ENCODE measurements around the gene TMOD3.
"Not testable (repeated sequence)": the region's sequence is repeated elsewhere in the genome, so short reads cannot be mapped to it uniquely, and the experiment has no call there.

Gene TMOD3

GRCh38 chr15:51829376-51830275 lies at the start of gene TMOD3:
TSS of gene TMOD3 (plus strand) at chr15:51829653. CDS start at chr15:51862885, 33,232 bp downstream.
- peak; percentile 84 to 86 for DNase-seq (ENCODE audit: low read depth in 2 of 2)

GRCh38 chr15:51780636-51781035 lies 48.8 kb upstream of the TMOD3 start:
- DNase-seq (ENCODE audit: low read depth in 2 of 2): no peak

GRCh38 chr15:51781506-51781905 lies 47.9 kb upstream of the TMOD3 start:
- DNase-seq (ENCODE audit: low read depth in 2 of 2): no peak

GRCh38 chr15:51782357-51782896 lies 47.0 kb upstream of the TMOD3 start:
- no peak for DNase-seq (ENCODE audit: low read depth in 2 of 2)

GRCh38 chr15:51783967-51784366 lies 45.5 kb upstream of the TMOD3 start:
- no peak for DNase-seq (ENCODE audit: low read depth in 2 of 2)

- not testable (repeated sequence) for DNase-seq (ENCODE audit: low read depth in 2 of 2)
Measured at GRCh38 chr15:51787130-51787529, 42.3 kb upstream of the TMOD3 start.

- DNase-seq (ENCODE audit: low read depth in 2 of 2): not testable (repeated sequence)
Measured at GRCh38 chr15:51792474-51792873, 37.0 kb upstream of the TMOD3 start.

- no peak for DNase-seq (ENCODE audit: low read depth in 2 of 2)
Measured at GRCh38 chr15:51793521-51794305, 35.7 kb upstream of the TMOD3 start.

GRCh38 chr15:51796847-51797401 lies 32.5 kb upstream of the TMOD3 start:
- no peak for DNase-seq (ENCODE audit: low read depth in 2 of 2)

GRCh38 chr15:51798281-51798680 lies 31.2 kb upstream of the TMOD3 start:
- DNase-seq (ENCODE audit: low read depth in 2 of 2): no peak

GRCh38 chr15:51799282-51800252 lies 29.9 kb upstream of the TMOD3 start:
- DNase-seq (ENCODE audit: low read depth in 2 of 2): no peak

- DNase-seq (ENCODE audit: low read depth in 2 of 2): no peak
Measured at GRCh38 chr15:51801391-51801835, 28.0 kb upstream of the TMOD3 start.

GRCh38 chr15:51802593-51802992 lies 26.9 kb upstream of the TMOD3 start:
- no peak for DNase-seq (ENCODE audit: low read depth in 2 of 2)

GRCh38 chr15:51803965-51804364 lies 25.5 kb upstream of the TMOD3 start:
- DNase-seq (ENCODE audit: low read depth in 2 of 2): no peak

- no peak for DNase-seq (ENCODE audit: low read depth in 2 of 2)
Measured at GRCh38 chr15:51806123-51806522, 23.3 kb upstream of the TMOD3 start.

GRCh38 chr15:51809457-51809856 lies 20.0 kb upstream of the TMOD3 start:
- DNase-seq (ENCODE audit: low read depth in 2 of 2): no peak

GRCh38 chr15:51812598-51812997 lies 16.9 kb upstream of the TMOD3 start:
- no peak for DNase-seq (ENCODE audit: low read depth in 2 of 2)

- no peak for DNase-seq (ENCODE audit: low read depth in 2 of 2)
Measured at GRCh38 chr15:51814606-51815005, 14.8 kb upstream of the TMOD3 start.

GRCh38 chr15:51816611-51817010 lies 12.8 kb upstream of the TMOD3 start:
- DNase-seq (ENCODE audit: low read depth in 2 of 2): no peak

- no peak for DNase-seq (ENCODE audit: low read depth in 2 of 2)
Measured at GRCh38 chr15:51818150-51818549, 11.3 kb upstream of the TMOD3 start.

- DNase-seq (ENCODE audit: low read depth in 2 of 2): no peak
Measured at GRCh38 chr15:51825698-51826097, 3.8 kb upstream of the TMOD3 start.

Measured in stimulated activated CD8-positive, alpha-beta memory T cell treated with anti-CD3 and anti-CD28 coated beads, Interleukin-7, amount 100 ng/mL, for 4 hours (primary cell).